Adrenal gland (tissue), 5 donors: ENCODE measurements around the gene KLF14.

Experiments
- CTCF ChIP-seq, 6 experiments: fragments of 450-650 bp in 4 of 6; fragments of 200-600 bp in 2 of 6; sonication (generic) in 1 of 6; IDR thresholded peaks; 1 replicate in 5 of 6; 2 replicates in 1 of 6; pipeline versions ENCODE4 v1.5.1 to v1.8.0; 2016 to 2021; ENCODE audit warnings: antibody characterized with exemption in 6 of 6, mild to moderate bottlenecking in 2 of 6, moderate library complexity in 1 of 6
- POLR2A ChIP-seq, 2 donors: fragments of 450-650 bp; IDR thresholded peaks; one replicate each; pipeline ENCODE4 v1.6.1; 2017; ENCODE audit warnings: antibody characterized with exemption in 2 of 2, mild to moderate bottlenecking in 2 of 2, moderate library complexity in 1 of 2
- donor health status: DM: no; HTN: no; CAD: no.

- no peak for TF ChIP-seq CTCF (IDR thresholded peaks at IDR 0.05)
- TF ChIP-seq POLR2A (IDR thresholded peaks at IDR 0.05): no peak
Observed at GRCh38 chr7:130748531-130749389, 14.8 kb upstream of the KLF14 start.
